ENCODE data around the gene MMP15.
A peak's percentile ranks its signal among the peaks of the same experiment; 100 is the strongest.
"Not testable (repeated sequence)": the region's sequence is repeated elsewhere in the genome, so short reads cannot be mapped to it uniquely, and the experiment has no call there.

MMP15 gene

GRCh38 chr16:57996406-57997175 is 29.0 kb upstream of the MMP15 start:
- no peak for DNase-seq (ENCODE audit: low spot score)

- DNase-seq (ENCODE audit: low spot score), result no peak
These were observed 28.4 kb upstream of the MMP15 start for GRCh38 chr16:57997176-57997527.

GRCh38 chr16:57997528-57998265 is 27.9 kb upstream of the MMP15 start:
- no peak for DNase-seq (ENCODE audit: low spot score)

GRCh38 chr16:57998486-57998885 is 27.1 kb upstream of the MMP15 start:
- no peak for DNase-seq (ENCODE audit: low spot score)

- no peak for DNase-seq (ENCODE audit: low spot score)
These were observed 26.6 kb upstream of the MMP15 start for GRCh38 chr16:57998992-57999365.

GRCh38 chr16:57999366-57999970 is 26.1 kb upstream of the MMP15 start:
- no peak for DNase-seq (ENCODE audit: low spot score)

- DNase-seq (ENCODE audit: low spot score), result peak; percentile 7
These were observed 25.4 kb upstream of the MMP15 start, which contains the start of gene ZNF319 for GRCh38 chr16:57999971-58000705. Gene ZNF319 (minus strand): TSS chr16:58000672. CDS start chr16:57998265, 2,407 bp downstream.

- peak; percentile 84 for DNase-seq (ENCODE audit: low spot score)
These were observed 24.6 kb upstream of the MMP15 start, which contains the start of gene USB1 for GRCh38 chr16:58000706-58001676. Gene USB1 (plus strand): TSS chr16:58001407. CDS start chr16:58001484, 77 bp downstream.

- DNase-seq (ENCODE audit: low spot score), result no peak
These were observed 23.7 kb upstream of the MMP15 start for GRCh38 chr16:58001781-58002415.

- no peak for DNase-seq (ENCODE audit: low spot score)
These were observed 23.1 kb upstream of the MMP15 start for GRCh38 chr16:58002416-58002800.

GRCh38 chr16:58002936-58003335 is 22.6 kb upstream of the MMP15 start:
- no peak for DNase-seq (ENCODE audit: low spot score)

GRCh38 chr16:58004736-58005135 is 20.8 kb upstream of the MMP15 start:
- DNase-seq (ENCODE audit: low spot score), result not testable (repeated sequence)

GRCh38 chr16:58009856-58010416 is 15.6 kb upstream of the MMP15 start:
- DNase-seq (ENCODE audit: low spot score), result no peak

GRCh38 chr16:58010886-58011285 is 14.7 kb upstream of the MMP15 start:
- DNase-seq (ENCODE audit: low spot score), result no peak

- DNase-seq (ENCODE audit: low spot score), result no peak
These were observed 13.9 kb upstream of the MMP15 start for GRCh38 chr16:58011652-58012051.

- DNase-seq (ENCODE audit: low spot score), result no peak
These were observed 13.1 kb upstream of the MMP15 start for GRCh38 chr16:58012481-58012880.

- no peak for DNase-seq (ENCODE audit: low spot score)
These were observed 12.2 kb upstream of the MMP15 start for GRCh38 chr16:58013201-58013956.

GRCh38 chr16:58016840-58017446 is 8.6 kb upstream of the MMP15 start:
- no peak for DNase-seq (ENCODE audit: low spot score)

- DNase-seq (ENCODE audit: low spot score), result no peak
These were observed 6.8 kb upstream of the MMP15 start for GRCh38 chr16:58018803-58019202.
